Loucy (cell line): ENCODE results near the gene KCNJ6.

Experiments used
- EZH2phosphoT487 ChIP-seq: fragments of 200-600 bp; IDR thresholded peaks from 2 replicates; pipeline ENCODE4 v1.6.1; 2018; ENCODE audit warnings: antibody characterized with exemption, mild to moderate bottlenecking, moderate library complexity, borderline replicate concordance
- TF ChIP-seq, protein P1 (sequence below): fragments of 200-600 bp; sonication (generic); conservative IDR thresholded peaks from 2 replicates; pipeline ENCODE4 v1.5.1; 2014; ENCODE audit warnings: mild to moderate bottlenecking, antibody characterized with exemption, low read length

DNA sequence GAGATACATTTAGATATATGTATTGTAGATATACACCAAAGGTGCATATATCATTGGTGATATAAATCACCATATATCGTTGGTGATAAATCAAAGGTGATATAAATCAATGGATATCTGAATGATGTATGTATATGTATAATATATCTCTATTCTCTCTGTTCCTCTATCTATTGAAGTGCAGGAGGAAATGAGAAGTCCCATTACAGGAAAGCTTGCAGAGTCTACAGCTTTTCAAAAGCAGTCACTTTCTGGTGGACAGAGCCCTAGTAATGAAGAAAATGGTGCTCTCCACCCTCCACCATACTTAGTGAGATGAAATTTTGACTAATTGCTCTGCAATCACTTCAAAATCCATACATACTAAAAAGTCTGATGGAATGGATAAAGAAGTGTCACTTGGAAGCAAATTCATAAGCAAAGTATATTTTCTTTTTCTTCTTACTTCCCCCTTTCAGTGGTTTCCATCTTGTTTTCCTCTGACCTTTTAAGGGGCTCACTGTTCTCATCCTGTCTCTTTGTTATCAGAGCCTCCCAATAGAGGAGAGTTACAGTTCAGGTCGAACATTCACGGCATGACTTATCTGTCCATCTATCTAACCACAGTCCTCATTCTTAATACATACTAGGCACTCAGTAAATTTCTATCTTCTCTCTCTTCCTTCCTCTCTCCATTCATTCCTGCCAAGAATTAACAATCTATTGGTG, 227.2 kb downstream of the KCNJ6 start:
- TF ChIP-seq EZH2phosphoT487: no peak
- TF ChIP-seq, protein P1, sequence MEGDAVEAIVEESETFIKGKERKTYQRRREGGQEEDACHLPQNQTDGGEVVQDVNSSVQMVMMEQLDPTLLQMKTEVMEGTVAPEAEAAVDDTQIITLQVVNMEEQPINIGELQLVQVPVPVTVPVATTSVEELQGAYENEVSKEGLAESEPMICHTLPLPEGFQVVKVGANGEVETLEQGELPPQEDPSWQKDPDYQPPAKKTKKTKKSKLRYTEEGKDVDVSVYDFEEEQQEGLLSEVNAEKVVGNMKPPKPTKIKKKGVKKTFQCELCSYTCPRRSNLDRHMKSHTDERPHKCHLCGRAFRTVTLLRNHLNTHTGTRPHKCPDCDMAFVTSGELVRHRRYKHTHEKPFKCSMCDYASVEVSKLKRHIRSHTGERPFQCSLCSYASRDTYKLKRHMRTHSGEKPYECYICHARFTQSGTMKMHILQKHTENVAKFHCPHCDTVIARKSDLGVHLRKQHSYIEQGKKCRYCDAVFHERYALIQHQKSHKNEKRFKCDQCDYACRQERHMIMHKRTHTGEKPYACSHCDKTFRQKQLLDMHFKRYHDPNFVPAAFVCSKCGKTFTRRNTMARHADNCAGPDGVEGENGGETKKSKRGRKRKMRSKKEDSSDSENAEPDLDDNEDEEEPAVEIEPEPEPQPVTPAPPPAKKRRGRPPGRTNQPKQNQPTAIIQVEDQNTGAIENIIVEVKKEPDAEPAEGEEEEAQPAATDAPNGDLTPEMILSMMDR: no peak
